Uterus (tissue), 4 donors: ENCODE results near the gene FOXA2. TPM values are rescaled to one million over a fixed set of nuclear protein-coding genes. Genes with fewer than 3 reads are reported as not detected.

ENCODE experiments used
- DNase-seq, 2 donors: peaks; one replicate each; pipeline ENCODE4 v3.0.0-alpha.2; 2019 to 2020
- H3K27ac ChIP-seq, 2 donors: fragments of 200-600 bp; sonication (generic); 1 replicate in 1 of 2; 2 replicates in 1 of 2; pipeline ENCODE4 v1.5.1; 2016 to 2018
- H3K27me3 ChIP-seq, 2 donors: fragments of 200-600 bp; sonication (generic); one replicate each; pipeline ENCODE4 v1.5.1; 2018 to 2019; ENCODE audit warnings: control low read depth in 1 of 2
- H3K36me3 ChIP-seq, 2 donors: fragments of 200-600 bp; sonication (generic); one replicate each; pipeline ENCODE4 v1.5.1; 2019; ENCODE audit warnings: control low read depth in 1 of 2
- H3K4me1 ChIP-seq, 2 donors: fragments of 200-600 bp; sonication (generic); one replicate each; pipeline ENCODE4 v1.5.1; 2018 to 2019; ENCODE audit warnings: control low read depth in 1 of 2
- H3K4me3 ChIP-seq, 2 donors: fragments of 200-600 bp; sonication (generic); 1 replicate in 1 of 2; 2 replicates in 1 of 2; pipeline ENCODE4 v1.5.1; 2018 to 2019; ENCODE audit warnings: mild to moderate bottlenecking in 1 of 2
- H3K9me3 ChIP-seq, 2 donors: fragments of 200-600 bp; sonication (generic); one replicate each; pipeline ENCODE4 v1.5.1; 2019; ENCODE audit warnings: control low read depth in 1 of 2
- CTCF ChIP-seq, 4 experiments: fragments of 200-600 bp in 2 of 4; fragments of 450-650 bp in 2 of 4; sonication (generic) in 2 of 4; IDR thresholded peaks; one replicate each; pipeline ENCODE4 v1.5.1; 2016 to 2019; ENCODE audit warnings: antibody characterized with exemption in 4 of 4, mild to moderate bottlenecking in 2 of 4, moderate library complexity in 1 of 4
- POLR2A ChIP-seq, 2 donors: fragments of 450-650 bp; IDR thresholded peaks; one replicate each; pipeline ENCODE4 v1.6.1; 2016; ENCODE audit warnings: antibody characterized with exemption in 2 of 2, mild to moderate bottlenecking in 1 of 2, moderate library complexity in 1 of 2
- intact Hi-C: fragments of 100-400 bp; cut with DNase I; formaldehyde crosslinking; loops from one replicate; pipeline ENCODE4 v1.15.1; 2023; ENCODE audit warnings: low total_unique reads
- total RNA-seq, 4 donors: library from RNA; depleted of rRNA in 3 of 4; stranded (reverse); fragments of >200 nt in 3 of 4; gene quantifications; one replicate each; pipeline versions ENCODE4 v1.1.0 to v1.2.4, GENCODE V29; 2014 to 2023
- donor health status: DM: yes; HTN: yes; CAD: no.

The FOXA2 gene
- total RNA-seq, 4 donors from 2014 or later = 0.14 TPM; not detected in 3

DNA sequence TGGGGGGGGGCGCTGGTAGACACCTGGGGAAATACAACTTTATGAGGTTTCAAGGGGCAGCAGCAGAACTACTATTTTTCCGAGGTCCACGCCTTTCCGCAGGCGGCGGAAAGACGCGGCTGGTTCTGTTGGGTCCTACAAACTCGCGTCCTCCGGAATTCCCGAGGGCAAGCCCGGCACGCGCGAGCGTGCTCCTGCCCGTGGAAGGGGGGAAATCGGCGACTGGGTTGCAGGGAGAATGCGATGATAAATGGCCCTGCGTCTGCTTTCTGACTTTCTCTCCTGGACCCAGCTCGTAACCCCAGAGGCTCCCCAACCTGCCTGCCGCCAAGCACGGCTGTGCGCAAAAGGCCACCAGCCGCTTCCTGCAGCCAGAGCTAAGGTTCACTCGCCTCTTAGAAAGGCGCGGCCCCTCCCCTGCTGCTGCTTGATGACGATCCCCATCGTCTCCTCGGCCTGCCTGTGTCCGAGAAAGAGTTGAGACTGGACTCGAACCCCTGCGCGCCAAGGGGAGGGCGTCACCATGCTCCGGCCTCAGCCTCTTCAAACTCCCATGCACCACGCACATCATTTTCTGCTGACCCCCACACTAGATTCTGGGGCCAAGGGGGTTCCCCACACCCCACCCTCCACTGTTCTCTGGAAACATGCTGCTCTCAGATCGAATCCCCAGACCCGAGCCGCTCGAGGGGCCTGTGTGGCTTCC, 6.7 kb downstream of the FOXA2 start:
- no peaks in the 10 kb centered on the region for H3K36me3 ChIP-seq

DNA sequence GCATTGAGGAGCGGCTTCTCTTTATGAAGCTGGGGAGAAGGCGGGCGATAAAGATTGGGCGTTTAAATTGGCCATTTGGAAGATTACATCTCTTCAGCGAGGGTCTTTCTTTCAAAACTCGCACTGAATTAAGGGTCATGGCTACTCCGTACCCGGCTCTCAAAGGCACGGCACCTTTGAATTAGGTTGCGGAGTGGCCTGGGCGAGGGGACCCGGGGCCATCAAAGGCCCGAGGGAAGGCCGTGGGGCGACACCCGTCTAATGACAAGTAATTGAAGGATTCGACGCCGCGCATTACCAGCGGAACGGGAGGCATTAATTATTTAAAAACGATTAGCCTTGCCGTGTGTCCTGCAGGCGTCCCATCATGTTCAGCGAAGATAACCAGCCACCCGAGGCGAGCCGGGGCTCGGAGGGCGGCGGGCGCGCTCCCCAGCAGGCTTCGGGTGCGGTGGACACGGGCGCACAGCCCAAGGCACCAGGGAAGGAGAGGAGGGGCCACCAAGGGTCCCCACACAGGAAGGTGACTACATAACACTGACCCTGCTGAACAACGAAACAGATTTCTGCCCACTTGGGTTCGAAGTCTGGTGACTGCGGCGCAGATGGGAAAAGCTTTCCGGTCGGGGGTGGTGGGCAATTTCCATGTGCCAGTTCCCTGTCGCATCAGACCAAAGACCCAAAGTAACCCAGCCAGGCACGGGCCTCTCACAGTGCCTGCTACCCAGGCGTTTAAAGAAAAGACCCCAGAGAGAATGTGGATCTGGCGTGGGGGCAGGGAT, 7.4 kb downstream of the FOXA2 start:
- no peak for TF ChIP-seq CTCF (IDR thresholded peaks at IDR 0.05)
- TF ChIP-seq POLR2A (IDR thresholded peaks at IDR 0.05) = no peak
- H3K4me1 ChIP-seq = peaks cover 0 to 6% of the 10 kb centered on the region in 2 donors
- H3K4me3 ChIP-seq = no peak overlapping the region
- no peak for DNase-seq
- H3K27me3 ChIP-seq = peaks cover 0 to 72% of the 10 kb centered on the region in 2 donors
- H3K36me3 ChIP-seq = no peaks in the 10 kb centered on the region
- H3K9me3 ChIP-seq = no peaks in the 10 kb centered on the region
- H3K27ac ChIP-seq = no peak overlapping the region
- intact Hi-C loops = no loop called here

More for the DNA sequence above, 6.7 kb downstream of the FOXA2 start:
- no peak for DNase-seq
- Histone ChIP-seq H3K9me3 (no peaks in the 10 kb centered on the region), H3K27ac (no peak overlapping the region), H3K27me3 (peaks cover 0 to 74% of the 10 kb centered on the region in 2 donors), H3K4me3 (no peak overlapping the region), H3K4me1 (peaks cover 0 to 12% of the 10 kb centered on the region in 2 donors)
- TF ChIP-seq POLR2A (IDR thresholded peaks at IDR 0.05) (no peak), CTCF (IDR thresholded peaks at IDR 0.05) (no peak)
- intact Hi-C loops = no loop called here

- H3K27ac ChIP-seq = no peak overlapping the region
- H3K4me1 ChIP-seq = peaks cover 0 to 6% of the 10 kb centered on the region in 2 donors
- intact Hi-C loops = no loop called here
- peaks cover 0 to 70% of the 10 kb centered on the region in 2 donors for H3K27me3 ChIP-seq
- H3K36me3 ChIP-seq = no peaks in the 10 kb centered on the region
- TF ChIP-seq CTCF (IDR thresholded peaks at IDR 0.05) = no peak
- no peak for TF ChIP-seq POLR2A (IDR thresholded peaks at IDR 0.05)
- H3K9me3 ChIP-seq = no peaks in the 10 kb centered on the region
- H3K4me3 ChIP-seq = no peak overlapping the region
- no peak for DNase-seq
Observed at GRCh38 chr20:22576273-22576672, 8.1 kb downstream of the FOXA2 start.

DNA sequence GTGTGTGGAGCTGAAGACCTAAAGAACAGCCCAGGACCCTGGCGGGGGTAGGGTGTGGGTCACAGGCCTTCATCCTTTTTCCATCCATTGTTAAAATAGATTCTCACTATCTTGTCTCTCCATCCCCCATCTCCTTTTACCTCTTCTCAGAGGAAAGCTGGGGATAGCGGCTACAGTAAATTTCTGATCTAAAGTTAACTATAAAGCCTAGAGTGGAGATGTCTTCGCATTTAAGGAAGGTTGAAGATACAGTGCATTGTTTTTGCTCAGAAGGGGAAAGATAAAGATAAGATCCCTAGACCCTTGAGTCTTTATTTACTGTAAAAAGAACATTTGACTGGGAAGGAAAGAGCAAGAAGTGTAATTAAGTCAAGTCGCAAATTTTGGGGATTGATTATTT, 8.6 kb downstream of the FOXA2 start:
- no peaks in the 10 kb centered on the region for H3K9me3 ChIP-seq
- no peak overlapping the region for H3K4me3 ChIP-seq
- H3K27ac ChIP-seq = no peak overlapping the region
- H3K36me3 ChIP-seq = no peaks in the 10 kb centered on the region
- no peak for TF ChIP-seq POLR2A (IDR thresholded peaks at IDR 0.05)
- no peak for TF ChIP-seq CTCF (IDR thresholded peaks at IDR 0.05)
- intact Hi-C loops = no loop called here
- H3K27me3 ChIP-seq = peaks cover 0 to 68% of the 10 kb centered on the region in 2 donors
- no peak for DNase-seq
- H3K4me1 ChIP-seq = peaks cover 0 to 6% of the 10 kb centered on the region in 2 donors
